B cell (primary cell): ENCODE data around the gene FAM162A.

Source experiments
- EZH2 ChIP-seq: IDR thresholded peaks from 2 replicates; pipeline ENCODE4 v1.6.1; 2012; ENCODE audit warnings: borderline replicate concordance, low read depth, mild to moderate bottlenecking, moderate library complexity, low read length; ENCODE audit not compliant: insufficient read depth, poor library complexity, severe bottlenecking
- TF ChIP-seq, protein P1 (sequence below): fragments of 200-600 bp; IDR thresholded peaks from one replicate; pipeline ENCODE4 v1.8.0; 2022; ENCODE audit warnings: antibody characterized with exemption, mild to moderate bottlenecking

DNA sequence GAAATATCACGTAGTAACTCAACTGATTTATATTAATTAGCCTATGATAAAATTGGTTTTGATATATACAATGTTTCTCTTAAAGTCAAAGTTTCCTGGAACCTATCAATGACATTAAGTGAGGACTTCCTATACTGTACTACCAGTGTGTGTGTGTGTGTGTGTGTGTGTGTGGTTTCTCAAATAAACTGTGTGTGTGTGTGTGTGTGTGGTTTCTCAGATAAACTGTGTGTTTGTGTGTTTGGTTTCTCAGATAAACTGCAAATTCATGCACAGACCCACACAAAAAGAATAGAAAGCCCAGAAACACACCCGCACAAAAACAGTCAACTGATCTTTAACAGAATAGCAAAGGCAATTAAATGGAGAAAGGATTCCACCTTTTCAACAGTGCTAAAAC lies 46.4 kb downstream of the FAM162A start:
- TF ChIP-seq, protein P1, sequence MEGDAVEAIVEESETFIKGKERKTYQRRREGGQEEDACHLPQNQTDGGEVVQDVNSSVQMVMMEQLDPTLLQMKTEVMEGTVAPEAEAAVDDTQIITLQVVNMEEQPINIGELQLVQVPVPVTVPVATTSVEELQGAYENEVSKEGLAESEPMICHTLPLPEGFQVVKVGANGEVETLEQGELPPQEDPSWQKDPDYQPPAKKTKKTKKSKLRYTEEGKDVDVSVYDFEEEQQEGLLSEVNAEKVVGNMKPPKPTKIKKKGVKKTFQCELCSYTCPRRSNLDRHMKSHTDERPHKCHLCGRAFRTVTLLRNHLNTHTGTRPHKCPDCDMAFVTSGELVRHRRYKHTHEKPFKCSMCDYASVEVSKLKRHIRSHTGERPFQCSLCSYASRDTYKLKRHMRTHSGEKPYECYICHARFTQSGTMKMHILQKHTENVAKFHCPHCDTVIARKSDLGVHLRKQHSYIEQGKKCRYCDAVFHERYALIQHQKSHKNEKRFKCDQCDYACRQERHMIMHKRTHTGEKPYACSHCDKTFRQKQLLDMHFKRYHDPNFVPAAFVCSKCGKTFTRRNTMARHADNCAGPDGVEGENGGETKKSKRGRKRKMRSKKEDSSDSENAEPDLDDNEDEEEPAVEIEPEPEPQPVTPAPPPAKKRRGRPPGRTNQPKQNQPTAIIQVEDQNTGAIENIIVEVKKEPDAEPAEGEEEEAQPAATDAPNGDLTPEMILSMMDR, result no peak
- TF ChIP-seq EZH2, result no peak
